ENCODE data around the gene RSPH3.
"Not testable (repeated sequence)": the region's sequence is repeated elsewhere in the genome, so short reads cannot be mapped to it uniquely, and the experiment has no call there.

DNA sequence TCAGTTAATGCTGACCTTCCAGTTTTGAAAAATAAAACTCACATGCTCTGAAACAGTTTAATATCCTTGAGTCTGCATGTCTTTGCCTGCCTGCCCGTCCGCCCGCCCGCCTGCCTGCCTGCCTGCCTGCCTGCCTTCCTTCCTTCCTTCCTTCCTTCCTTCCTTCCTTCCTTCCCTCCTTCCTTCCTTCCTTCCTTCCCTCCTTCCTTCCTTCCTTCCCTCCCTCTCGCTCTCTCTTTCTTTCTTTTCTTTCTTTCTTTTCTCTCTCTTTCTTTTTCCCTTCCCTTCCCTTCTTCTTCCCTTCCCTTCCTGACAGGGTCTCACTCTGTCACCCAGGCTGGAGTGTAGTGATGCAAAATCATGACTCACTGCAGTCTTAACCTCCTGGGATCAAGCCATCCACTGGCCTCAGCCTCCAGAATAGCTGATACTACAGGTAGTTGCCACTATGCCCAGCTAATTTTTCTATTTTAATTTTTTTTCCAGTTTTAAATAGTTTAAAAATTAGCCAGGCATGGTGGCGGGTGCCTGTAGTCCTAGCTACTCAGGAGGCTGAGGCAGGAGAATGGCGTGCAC, 10.1 kb upstream of the RSPH3 start:
- TF ChIP-seq, protein P1, sequence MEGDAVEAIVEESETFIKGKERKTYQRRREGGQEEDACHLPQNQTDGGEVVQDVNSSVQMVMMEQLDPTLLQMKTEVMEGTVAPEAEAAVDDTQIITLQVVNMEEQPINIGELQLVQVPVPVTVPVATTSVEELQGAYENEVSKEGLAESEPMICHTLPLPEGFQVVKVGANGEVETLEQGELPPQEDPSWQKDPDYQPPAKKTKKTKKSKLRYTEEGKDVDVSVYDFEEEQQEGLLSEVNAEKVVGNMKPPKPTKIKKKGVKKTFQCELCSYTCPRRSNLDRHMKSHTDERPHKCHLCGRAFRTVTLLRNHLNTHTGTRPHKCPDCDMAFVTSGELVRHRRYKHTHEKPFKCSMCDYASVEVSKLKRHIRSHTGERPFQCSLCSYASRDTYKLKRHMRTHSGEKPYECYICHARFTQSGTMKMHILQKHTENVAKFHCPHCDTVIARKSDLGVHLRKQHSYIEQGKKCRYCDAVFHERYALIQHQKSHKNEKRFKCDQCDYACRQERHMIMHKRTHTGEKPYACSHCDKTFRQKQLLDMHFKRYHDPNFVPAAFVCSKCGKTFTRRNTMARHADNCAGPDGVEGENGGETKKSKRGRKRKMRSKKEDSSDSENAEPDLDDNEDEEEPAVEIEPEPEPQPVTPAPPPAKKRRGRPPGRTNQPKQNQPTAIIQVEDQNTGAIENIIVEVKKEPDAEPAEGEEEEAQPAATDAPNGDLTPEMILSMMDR (IDR thresholded peaks at IDR 0.05): not testable (repeated sequence)
- not testable (repeated sequence) for TF ChIP-seq POLR2AphosphoS5, POLR2A, EP300 (IDR thresholded peaks at IDR 0.05)
